Endometrial microvascular endothelial cells (primary cell): ENCODE data around the gene BANF1. TPM values are rescaled to one million over a fixed set of nuclear protein-coding genes. Genes with fewer than 3 reads are reported as not detected.

Source experiments
- in situ Hi-C: cut with HindIII; loops from 2 replicates; pipeline ENCODE4 v1.10.0; 2017; ENCODE audit warnings: low sequenced_read_pairs, low pct_unique_long_range_greater_than_20kb; ENCODE audit errors: inconsistent ontology term
- total RNA-seq: library from RNA; depleted of rRNA; stranded (reverse); fragments of >200 nt; gene quantifications from one replicate; pipeline ENCODE4 v1.2.3, GENCODE V29; 2015; ENCODE audit errors: inconsistent ontology term

The BANF1 gene
- 118 TPM for total RNA-seq

DNA sequence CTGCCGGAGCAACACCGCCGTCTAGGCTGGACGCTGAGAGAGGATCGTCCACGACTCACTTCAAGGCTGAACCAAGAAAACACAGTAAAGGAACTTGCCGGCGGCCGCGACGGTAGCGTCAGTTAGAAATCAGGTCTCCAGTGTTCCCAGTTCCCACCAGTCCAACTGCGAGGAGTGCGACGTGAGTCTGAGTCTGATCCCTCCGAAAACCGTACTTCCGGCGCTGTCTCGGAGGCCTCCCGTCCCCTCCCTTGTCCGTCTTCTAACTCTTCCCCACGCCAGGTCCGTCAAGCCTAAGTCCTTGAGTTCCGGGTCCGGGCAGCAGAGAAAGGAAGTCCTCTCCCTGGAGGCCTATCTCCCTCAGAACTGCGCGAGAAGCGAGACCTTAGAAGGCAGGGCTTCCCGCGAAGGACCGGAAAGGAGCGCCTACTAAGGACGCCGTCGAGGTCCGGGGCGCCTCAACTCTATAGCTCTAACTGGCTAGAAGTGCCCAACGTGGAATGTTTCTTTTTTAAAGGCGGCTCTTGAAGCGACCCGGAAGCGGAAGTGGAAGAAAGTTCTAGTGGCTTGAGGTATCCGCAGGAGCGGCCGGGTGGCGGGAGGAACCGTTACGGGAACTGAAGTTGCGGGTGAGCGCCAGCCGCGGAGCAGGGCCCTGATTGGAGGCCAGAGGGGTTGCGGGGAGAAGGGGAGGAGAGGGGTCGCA is at the start of gene BANF1, which contains the start of gene EIF1AD:
BANF1 (plus strand) TSS at position 562 of the 706 bp plus-strand sequence. CDS start 748 bp downstream, outside the sequence.
EIF1AD (minus strand) TSS at position 216 of the 706 bp plus-strand sequence. CDS start 1,768 bp downstream, outside the sequence.
- in situ Hi-C loops = no loop called here

GRCh38 chr11:65953471-65953870 is 48.8 kb upstream of the BANF1 start:
- in situ Hi-C loops = no loop called here

DNA sequence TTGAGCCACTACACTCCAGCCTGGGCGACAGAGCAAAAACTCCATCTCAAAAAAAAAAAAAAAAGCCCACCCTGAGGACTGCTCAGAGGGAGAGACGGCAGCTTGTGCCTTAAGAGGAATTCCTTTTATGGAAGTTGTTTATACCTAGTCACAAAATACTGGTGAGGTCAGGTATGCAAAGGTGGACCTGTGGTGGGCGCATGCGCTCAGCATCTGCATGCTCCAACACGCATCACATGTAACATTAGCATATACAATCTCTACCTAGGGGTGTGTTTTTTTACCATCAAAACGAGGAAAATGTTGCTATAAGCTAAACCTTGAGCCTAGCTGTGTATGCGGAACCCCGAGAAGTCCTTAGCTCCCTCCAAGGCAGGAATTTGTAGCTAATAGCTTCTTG is 47.5 kb upstream of the BANF1 start:
- in situ Hi-C loops = no loop called here

DNA sequence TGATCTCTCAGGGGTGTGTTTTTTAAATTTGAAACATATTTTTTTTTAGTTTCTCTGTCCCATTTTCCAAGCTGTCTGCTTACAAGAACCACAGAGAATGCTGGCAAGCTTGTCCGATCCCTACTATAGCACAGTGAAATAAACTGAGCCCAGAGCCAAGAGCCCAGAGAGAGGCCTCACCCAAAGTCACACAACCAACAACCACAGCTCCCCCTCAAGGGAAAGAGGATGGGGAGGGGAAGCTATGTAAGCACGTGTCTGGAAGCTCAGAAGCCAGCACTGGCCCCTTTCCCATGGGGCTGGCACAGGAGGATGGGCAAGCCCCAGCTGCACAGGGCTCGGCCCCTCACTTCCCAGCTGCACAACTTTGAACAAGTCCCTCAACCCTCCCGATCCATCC is 44.0 kb upstream of the BANF1 start:
- in situ Hi-C loops = no loop called here

DNA sequence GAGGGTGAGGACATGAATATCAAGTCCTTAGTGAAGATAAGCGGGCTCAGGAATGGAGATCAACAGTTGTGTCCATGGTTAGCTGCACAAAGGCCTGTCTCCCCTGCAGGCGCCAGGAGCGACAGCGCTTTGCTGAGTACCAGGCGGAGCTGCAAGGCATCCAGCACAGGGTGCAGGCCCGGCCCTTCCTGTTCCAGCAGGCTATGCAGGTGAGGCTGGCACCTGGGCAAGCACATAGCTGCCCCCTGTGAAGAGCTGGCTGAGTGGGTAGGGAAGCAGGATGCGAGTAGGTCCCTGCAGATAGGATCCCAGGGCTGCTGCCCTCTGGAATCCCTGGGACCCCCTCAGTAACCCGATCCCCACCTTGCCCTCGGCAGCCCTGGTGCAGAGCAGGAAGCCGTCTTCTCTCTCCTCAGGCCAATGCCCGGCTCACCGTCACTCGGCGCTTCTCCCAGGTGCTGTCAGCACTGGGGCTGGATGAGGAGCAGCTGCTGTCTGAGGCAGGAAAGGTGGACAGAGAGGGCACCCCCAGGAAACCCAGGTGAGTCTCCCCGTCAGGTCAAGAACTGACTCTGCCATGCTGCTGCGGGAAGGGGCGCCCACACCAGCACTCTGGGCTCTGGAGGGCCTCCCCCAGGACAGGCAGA is 43.4 kb upstream of the BANF1 start:
- in situ Hi-C loops = no loop called here

DNA sequence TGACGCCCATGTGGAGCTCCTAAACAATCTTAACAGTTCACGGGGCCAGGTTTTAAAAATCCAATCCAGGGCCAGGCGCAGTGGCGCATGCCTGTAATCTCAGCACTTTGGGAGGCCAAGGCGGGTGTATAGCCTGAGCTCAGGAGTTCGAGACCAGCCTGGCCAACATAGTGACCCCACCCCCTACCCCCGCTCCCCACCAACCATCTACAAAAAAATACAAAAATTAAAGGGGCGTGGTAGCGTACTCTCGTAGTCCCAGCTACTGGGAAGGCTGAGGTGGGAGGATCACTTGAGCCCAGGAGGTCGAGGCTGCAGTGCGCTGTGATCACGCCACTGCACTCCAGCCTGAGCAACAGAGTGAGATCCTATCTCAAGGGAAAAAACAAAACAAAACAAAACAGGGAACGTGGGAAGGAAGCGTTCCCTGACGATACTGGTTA is 41.5 kb upstream of the BANF1 start:
- in situ Hi-C loops = no loop called here

- in situ Hi-C loops = no loop called here
Observed at GRCh38 chr11:65961267-65962140, 40.8 kb upstream of the BANF1 start, which contains the start of gene SART1. Gene SART1 (plus strand): TSS chr11:65961734. CDS start chr11:65961781, 47 bp downstream.

GRCh38 chr11:65962141-65962564 is 40.1 kb upstream of the BANF1 start:
- in situ Hi-C loops = no loop called here

DNA sequence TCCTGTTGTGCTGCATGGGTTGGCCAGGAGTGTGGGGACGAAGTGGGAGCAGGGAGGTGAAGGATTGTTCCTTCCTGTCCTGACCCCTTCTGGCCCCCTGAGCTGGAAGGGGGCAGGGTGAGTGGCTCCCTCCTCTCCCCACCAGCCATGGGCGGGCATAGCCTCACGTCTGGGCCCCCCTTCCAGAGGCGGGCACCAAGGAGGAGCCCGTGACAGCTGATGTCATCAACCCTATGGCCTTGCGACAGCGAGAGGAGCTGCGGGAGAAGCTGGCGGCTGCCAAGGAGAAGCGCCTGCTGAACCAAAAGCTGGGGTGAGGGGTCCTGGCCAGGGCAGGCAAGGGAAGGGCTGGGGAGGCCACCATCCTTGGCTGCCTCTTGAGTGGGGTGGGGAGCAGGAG is 37.4 kb upstream of the BANF1 start:
- in situ Hi-C loops = no loop called here

DNA sequence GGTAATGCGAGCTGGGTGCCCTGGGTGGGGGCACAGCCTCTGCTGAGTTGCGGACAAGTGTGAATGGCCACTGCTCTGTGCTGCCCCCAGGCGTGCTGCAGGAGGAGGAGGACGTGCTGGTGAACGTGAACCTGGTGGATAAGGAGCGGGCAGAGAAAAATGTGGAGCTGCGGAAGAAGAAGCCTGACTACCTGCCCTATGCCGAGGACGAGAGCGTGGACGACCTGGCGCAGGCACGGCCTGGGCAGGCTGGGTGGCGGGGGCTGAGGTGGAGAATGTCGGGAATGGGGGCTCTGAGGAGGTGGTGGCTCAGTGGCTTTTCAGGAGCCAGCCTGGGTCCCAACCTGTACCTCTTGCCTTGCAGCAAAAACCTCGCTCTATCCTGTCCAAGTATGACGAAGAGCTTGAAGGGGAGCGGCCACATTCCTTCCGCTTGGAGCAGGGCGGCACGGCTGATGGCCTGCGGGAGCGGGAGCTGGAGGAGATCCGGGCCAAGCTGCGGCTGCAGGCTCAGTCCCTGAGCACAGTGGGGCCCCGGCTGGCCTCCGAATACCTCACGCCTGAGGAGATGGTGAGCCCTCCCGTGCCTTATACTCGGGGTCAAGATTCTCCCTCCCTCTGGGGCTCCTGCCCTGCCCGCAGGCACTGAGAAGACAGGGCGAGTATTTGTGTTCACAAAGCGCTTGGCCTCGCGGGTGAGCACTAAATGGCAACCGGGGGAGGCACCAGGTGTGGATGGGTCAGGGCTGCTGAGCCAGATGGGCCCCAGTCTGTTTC is 36.1 kb upstream of the BANF1 start:
- in situ Hi-C loops = no loop called here

GRCh38 chr11:65967329-65967934 is 34.9 kb upstream of the BANF1 start:
- in situ Hi-C loops = no loop called here

DNA sequence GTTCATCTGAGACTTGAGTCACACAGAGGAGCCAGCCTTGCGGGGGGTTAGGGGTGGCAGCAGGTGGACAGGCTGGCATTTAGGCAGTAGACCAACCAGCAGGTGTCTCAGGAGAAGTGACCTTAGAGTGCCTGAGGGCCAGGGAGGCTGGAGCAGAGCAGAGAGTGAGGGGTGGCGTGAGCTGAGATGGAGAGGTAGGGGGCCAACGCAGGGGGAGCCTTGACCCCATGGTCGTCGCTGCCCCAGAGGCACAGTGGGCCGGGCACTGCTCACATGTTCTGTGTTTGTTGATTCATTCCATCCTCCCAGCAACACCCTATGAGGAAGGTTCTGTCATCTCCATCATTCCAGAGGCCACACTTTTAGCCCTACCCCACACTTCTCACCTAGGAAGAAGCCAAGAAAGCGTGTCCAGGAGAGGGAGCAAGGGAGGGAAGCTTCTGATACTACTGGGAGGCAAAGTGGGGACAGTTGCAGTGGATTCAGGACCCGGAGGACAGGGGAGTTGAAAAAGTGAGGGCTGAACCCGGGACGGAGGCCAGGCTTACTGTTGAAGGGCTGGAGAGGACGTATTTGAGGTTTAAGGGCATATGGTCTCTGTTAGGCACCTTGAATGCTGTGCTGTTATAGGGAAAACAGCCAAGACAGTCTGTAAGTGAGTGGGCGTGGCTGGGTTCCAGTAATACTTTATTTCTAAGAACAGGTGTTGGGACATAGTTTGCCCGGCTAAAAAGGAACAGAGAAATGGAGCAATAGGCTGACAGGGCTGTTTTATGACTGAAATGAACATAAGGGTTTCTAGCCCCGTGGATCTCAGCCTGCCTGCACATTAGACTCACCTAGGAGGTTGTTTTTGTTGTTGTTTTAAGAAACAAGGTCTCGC is 33.5 kb upstream of the BANF1 start:
- in situ Hi-C loops = no loop called here

DNA sequence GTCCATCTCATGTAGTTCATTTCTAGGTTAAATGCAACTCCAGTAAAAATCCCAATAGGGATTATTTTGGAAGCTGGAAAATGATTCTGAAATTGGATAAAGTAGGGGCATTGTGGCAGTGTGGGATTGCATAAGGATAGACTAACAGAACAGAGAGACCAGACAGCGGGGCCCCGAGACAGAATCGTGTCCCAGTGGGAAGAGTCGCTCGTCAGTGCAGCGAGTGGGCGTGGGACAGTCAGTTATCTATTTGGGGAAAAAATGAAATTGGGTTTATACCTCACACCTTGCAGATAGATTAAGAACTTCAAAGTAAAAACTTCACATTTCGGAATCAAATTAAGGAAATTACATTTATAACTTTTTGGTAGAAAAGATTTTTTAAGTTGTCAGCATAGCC is 30.2 kb upstream of the BANF1 start:
- in situ Hi-C loops = no loop called here

DNA sequence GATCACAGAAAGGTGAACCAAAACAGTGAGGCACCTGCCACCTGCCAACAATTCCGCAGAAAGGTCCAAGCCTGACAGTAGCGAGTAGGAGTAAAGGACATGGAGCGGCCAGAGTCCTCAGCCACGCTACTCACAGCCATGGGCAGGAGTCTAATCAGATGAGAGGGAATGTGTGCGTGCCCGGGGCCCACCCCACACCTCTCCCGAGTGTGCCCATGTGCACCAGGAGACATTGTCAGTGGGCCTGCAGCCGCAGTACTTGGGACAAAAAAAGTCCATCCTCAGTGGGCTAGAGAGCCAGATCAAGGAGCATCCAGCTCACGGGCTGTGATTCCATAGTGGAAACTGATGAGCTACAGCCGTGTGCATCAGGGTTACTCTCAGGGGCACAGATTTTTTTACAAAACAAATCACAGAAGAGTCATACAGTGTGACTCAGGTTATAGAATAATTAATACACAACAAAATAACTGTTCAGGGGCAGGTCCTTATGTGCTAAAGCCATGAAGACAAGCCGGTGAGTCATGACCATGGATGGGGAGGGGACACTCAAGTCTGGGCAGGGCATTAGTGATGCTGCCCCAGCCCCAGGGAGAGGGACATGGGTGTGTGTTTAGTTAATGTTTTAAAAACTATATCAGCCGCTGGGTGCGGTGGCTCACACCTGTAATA is 28.7 kb upstream of the BANF1 start:
- in situ Hi-C loops = no loop called here

DNA sequence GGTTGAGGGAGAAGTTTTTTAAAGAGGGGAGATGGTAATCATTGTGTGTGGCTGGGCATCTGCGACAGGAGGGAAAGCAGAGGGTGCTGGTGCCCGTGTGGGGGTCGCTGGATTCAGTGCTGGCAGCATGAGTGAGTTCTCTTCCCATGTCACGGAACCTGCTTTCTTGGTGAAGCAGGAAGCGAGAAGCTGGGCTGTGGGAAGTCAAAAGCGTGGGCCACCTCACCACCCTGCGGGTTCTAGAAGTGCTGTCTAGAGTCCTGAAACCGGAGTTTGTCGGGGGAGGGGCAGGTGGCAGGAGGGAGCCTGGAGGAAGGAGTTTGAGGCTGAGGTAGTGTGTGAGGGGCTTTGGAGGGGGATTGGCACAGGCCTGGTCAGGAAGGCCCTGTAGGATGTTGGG is 26.5 kb upstream of the BANF1 start:
- in situ Hi-C loops = no loop called here

DNA sequence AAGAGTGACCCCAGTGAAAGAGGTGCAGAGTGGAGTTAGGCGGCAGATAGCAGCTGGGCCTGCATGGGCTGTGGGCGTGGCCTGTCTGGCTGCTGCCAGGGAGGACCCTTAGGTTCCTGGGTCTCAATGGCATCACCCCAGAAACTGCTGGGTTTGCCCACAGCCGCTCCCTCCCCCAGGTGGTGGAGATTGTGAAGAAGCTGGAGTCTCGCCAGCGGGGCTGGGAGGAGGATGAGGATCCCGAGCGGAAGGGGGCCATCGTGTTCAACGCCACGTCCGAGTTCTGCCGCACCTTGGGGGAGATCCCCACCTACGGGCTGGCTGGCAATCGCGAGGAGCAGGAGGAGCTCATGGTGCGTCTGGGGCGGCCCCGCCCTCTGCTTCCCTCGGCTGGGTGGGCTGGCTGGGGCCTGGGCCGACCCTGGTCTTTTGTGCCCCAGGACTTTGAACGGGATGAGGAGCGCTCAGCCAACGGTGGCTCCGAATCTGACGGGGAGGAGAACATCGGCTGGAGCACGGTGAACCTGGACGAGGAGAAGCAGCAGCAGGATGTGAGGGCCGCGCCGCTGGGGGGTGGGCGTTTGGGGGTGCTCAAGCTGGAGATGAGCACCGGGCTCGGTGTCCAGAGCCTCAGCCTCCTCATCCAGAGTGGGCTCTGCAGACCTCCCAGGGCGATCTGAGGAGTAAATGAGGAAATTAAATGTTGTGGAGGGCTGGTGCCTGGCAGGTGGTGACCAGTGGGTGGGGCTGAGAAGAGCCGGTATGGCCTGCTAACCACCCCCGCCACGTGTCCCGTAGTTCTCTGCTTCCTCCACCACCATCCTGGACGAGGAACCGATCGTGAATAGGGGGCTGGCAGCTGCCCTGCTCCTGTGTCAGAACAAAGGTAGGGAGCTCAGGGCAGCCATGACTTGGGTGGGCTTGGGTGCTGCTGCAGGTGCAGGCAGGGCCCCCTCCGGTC is 25.8 kb upstream of the BANF1 start:
- in situ Hi-C loops = no loop called here
